Thoracic aorta (tissue), 2 donors: ENCODE measurements around the gene ATP2A3. TPM values are rescaled to one million over a fixed set of nuclear protein-coding genes. Genes with fewer than 3 reads are reported as not detected.

ENCODE experiments used
- ATAC-seq: fragments of 150-250 bp; one replicate; pipeline ENCODE4 v1.8.0; 2017; ENCODE audit warnings: low read depth; ENCODE audit not compliant: insufficient number of reproducible peaks, low FRiP score
- DNase-seq: peaks from one replicate; pipeline ENCODE4 v3.0.0-alpha.2; 2020; ENCODE audit warnings: low spot score
- H3K27ac ChIP-seq, 2 donors: fragments of 200-600 bp; sonication (generic); 1 replicate in 1 of 2; 2 replicates in 1 of 2; pipeline ENCODE4 v1.5.1; 2016; ENCODE audit warnings: mild to moderate bottlenecking in 2 of 2, moderate library complexity in 2 of 2
- H3K27me3 ChIP-seq: fragments of 200-600 bp; sonication (generic); replicated peaks from 2 replicates; pipeline ENCODE4 v1.6.0; 2016; ENCODE audit warnings: mild to moderate bottlenecking; ENCODE audit not compliant: insufficient read depth
- H3K36me3 ChIP-seq: fragments of 200-600 bp; sonication (generic); one replicate; pipeline ENCODE4 v1.5.1; 2016
- H3K4me1 ChIP-seq, 2 donors: fragments of 200-600 bp; sonication (generic); 1 replicate in 1 of 2; 2 replicates in 1 of 2; pipeline versions ENCODE4 v1.5.1 to v1.6.0; 2016; ENCODE audit warnings: low read depth in 2 of 2, mild to moderate bottlenecking in 1 of 2; ENCODE audit not compliant: control insufficient read depth in 1 of 2
- H3K4me3 ChIP-seq: fragments of 200-600 bp; sonication (generic); 2 replicates; pipeline ENCODE4 v1.5.1; 2016; ENCODE audit warnings: mild to moderate bottlenecking
- H3K9me3 ChIP-seq: fragments of 200-600 bp; sonication (generic); 2 replicates; pipeline ENCODE4 v1.5.1; 2016
- CTCF ChIP-seq: fragments of 200-600 bp; sonication (generic); IDR thresholded peaks from one replicate; pipeline ENCODE4 v1.5.1; 2019; ENCODE audit warnings: antibody characterized with exemption
- total RNA-seq, 2 donors: library from RNA; depleted of rRNA; stranded (reverse); fragments of >200 nt; gene quantifications; one replicate each; pipeline versions ENCODE4 v1.1.0 to v1.2.3, GENCODE V29; 2016

Gene ATP2A3
- total RNA-seq, 2 donors from 2014 or later: 37.2 to 50.4 TPM

GRCh38 chr17:3957735-3958599 lies 6.3 kb downstream of the ATP2A3 start:
- Histone ChIP-seq H3K27me3 (no peaks in the 10 kb centered on the region), H3K9me3 (no peaks in the 10 kb centered on the region), H3K4me3 (no peak overlapping the region), H3K27ac (no peak overlapping the region), H3K36me3 (no peaks in the 10 kb centered on the region), H3K4me1 (peaks cover 11 to 46% of the 10 kb centered on the region in 2 donors)
- ATAC-seq (no peak), DNase-seq (no peak)
- TF ChIP-seq CTCF: no peak

GRCh38 chr17:3956983-3957382 lies 7.3 kb downstream of the ATP2A3 start:
- Histone ChIP-seq H3K27me3 (no peaks in the 10 kb centered on the region), H3K4me3 (no peak overlapping the region), H3K36me3 (no peaks in the 10 kb centered on the region), H3K27ac (no peak overlapping the region), H3K9me3 (no peaks in the 10 kb centered on the region), H3K4me1 (peaks cover 5 to 36% of the 10 kb centered on the region in 2 donors)
- TF ChIP-seq CTCF: no peak
- DNase-seq (no peak), ATAC-seq (no peak)

GRCh38 chr17:3956327-3956957 lies 7.8 kb downstream of the ATP2A3 start:
- no peaks in the 10 kb centered on the region for H3K36me3 ChIP-seq
- peaks cover 5 to 32% of the 10 kb centered on the region in 2 donors for H3K4me1 ChIP-seq
- no peak overlapping the region for H3K4me3 ChIP-seq
- DNase-seq (no peak), ATAC-seq (no peak)
- no peak overlapping the region for H3K27ac ChIP-seq
- no peaks in the 10 kb centered on the region for H3K9me3 ChIP-seq
- no peaks in the 10 kb centered on the region for H3K27me3 ChIP-seq
- no peak for TF ChIP-seq CTCF

GRCh38 chr17:3955673-3955988 lies 8.6 kb downstream of the ATP2A3 start:
- Histone ChIP-seq H3K4me3 (no peak overlapping the region), H3K27me3 (no peaks in the 10 kb centered on the region), H3K27ac (no peak overlapping the region), H3K4me1 (peaks cover 5 to 26% of the 10 kb centered on the region in 2 donors), H3K36me3 (peaks cover 2% of the 10 kb centered on the region), H3K9me3 (no peaks in the 10 kb centered on the region)
- ATAC-seq (no peak), DNase-seq (no peak)
- TF ChIP-seq CTCF: no peak

- ATAC-seq (no peak), DNase-seq (no peak)
- no peak overlapping the region for H3K27ac ChIP-seq
- H3K4me3 ChIP-seq: no peak overlapping the region
- H3K27me3 ChIP-seq: no peaks in the 10 kb centered on the region
- peaks cover 5 to 20% of the 10 kb centered on the region in 2 donors for H3K4me1 ChIP-seq
- no peaks in the 10 kb centered on the region for H3K9me3 ChIP-seq
- TF ChIP-seq CTCF: no peak
- peaks cover 4% of the 10 kb centered on the region for H3K36me3 ChIP-seq
These were observed 9.1 kb downstream of the ATP2A3 start for GRCh38 chr17:3954976-3955672.
